Measurements from ENCODE around the gene KCP. TPM values are rescaled to one million over a fixed set of nuclear protein-coding genes. Genes with fewer than 3 reads are reported as not detected.

The KCP gene
- total and polyA plus RNA-seq, 10 of the 15 experiments (the other 5 are each of a cell fraction or from before 2014, with no cell fraction given): 0.05 to 7.8 (median 2.5) TPM

DNA sequence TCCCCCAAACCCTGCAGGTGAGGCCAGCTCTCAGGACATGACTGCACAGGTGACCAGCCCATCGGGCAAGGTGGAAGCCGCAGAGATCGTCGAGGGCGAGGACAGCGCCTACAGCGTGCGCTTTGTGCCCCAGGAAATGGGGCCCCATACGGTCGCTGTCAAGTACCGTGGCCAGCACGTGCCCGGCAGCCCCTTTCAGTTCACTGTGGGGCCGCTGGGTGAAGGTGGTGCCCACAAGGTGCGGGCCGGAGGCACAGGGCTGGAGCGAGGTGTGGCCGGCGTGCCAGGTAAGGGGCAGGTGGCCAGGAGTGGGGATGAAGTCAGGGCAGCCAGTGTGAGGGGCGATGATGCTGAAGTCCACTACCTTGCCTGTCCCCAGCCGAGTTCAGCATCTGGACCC is 56.1 kb downstream of the KCP start (continued):
- TF ChIP-seq, protein P1, sequence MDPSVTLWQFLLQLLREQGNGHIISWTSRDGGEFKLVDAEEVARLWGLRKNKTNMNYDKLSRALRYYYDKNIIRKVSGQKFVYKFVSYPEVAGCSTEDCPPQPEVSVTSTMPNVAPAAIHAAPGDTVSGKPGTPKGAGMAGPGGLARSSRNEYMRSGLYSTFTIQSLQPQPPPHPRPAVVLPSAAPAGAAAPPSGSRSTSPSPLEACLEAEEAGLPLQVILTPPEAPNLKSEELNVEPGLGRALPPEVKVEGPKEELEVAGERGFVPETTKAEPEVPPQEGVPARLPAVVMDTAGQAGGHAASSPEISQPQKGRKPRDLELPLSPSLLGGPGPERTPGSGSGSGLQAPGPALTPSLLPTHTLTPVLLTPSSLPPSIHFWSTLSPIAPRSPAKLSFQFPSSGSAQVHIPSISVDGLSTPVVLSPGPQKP (IDR thresholded peaks at IDR 0.05; ENCODE audit: low read depth, low read length): no peak
- TF ChIP-seq SREBF2 (IDR thresholded peaks at IDR 0.05; ENCODE audit: low read length) (no peak), TCF7 (IDR thresholded peaks at IDR 0.05; ENCODE audit: borderline replicate concordance) (no peak), EED (IDR thresholded peaks at IDR 0.05; ENCODE audit: low read depth) (no peak), BCL11A (IDR thresholded peaks at IDR 0.05; ENCODE audit: low read depth, low read length) (no peak), CBX3 (IDR thresholded peaks at IDR 0.05; ENCODE audit: borderline replicate concordance, low read depth) (no peak), STAT1 (conservative IDR thresholded peaks at IDR 0.05) (no peak), KDM1A (IDR thresholded peaks at IDR 0.05; ENCODE audit: borderline replicate concordance) (no peak), NFIC (IDR thresholded peaks at IDR 0.05; ENCODE audit: low read depth, low read length) (no peak), KAT2A (conservative IDR thresholded peaks at IDR 0.05; ENCODE audit: control insufficient read depth, low read depth, low read length) (no peak)
- TF ChIP-seq, protein P2, sequence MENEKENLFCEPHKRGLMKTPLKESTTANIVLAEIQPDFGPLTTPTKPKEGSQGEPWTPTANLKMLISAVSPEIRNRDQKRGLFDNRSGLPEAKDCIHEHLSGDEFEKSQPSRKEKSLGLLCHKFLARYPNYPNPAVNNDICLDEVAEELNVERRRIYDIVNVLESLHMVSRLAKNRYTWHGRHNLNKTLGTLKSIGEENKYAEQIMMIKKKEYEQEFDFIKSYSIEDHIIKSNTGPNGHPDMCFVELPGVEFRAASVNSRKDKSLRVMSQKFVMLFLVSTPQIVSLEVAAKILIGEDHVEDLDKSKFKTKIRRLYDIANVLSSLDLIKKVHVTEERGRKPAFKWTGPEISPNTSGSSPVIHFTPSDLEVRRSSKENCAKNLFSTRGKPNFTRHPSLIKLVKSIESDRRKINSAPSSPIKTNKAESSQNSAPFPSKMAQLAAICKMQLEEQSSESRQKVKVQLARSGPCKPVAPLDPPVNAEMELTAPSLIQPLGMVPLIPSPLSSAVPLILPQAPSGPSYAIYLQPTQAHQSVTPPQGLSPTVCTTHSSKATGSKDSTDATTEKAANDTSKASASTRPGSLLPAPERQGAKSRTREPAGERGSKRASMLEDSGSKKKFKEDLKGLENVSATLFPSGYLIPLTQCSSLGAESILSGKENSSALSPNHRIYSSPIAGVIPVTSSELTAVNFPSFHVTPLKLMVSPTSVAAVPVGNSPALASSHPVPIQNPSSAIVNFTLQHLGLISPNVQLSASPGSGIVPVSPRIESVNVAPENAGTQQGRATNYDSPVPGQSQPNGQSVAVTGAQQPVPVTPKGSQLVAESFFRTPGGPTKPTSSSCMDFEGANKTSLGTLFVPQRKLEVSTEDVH (IDR thresholded peaks at IDR 0.05; ENCODE audit: low read depth, partially characterized antibody): no peak
- TF ChIP-seq, protein P3, sequence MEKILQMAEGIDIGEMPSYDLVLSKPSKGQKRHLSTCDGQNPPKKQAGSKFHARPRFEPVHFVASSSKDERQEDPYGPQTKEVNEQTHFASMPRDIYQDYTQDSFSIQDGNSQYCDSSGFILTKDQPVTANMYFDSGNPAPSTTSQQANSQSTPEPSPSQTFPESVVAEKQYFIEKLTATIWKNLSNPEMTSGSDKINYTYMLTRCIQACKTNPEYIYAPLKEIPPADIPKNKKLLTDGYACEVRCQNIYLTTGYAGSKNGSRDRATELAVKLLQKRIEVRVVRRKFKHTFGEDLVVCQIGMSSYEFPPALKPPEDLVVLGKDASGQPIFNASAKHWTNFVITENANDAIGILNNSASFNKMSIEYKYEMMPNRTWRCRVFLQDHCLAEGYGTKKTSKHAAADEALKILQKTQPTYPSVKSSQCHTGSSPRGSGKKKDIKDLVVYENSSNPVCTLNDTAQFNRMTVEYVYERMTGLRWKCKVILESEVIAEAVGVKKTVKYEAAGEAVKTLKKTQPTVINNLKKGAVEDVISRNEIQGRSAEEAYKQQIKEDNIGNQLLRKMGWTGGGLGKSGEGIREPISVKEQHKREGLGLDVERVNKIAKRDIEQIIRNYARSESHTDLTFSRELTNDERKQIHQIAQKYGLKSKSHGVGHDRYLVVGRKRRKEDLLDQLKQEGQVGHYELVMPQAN (conservative IDR thresholded peaks at IDR 0.05): no peak

Data from GM12878 (cell line).